ENCODE data around the gene SAP30L. TPM values are rescaled to one million over a fixed set of nuclear protein-coding genes. Genes with fewer than 3 reads are reported as not detected.

Gene SAP30L
- total RNA-seq, 3 donors from 2014 or later (not counting 1 experiment from before 2014, with no cell fraction given) = 37.0 to 48.4 (median 47.6) TPM

- Mint-ChIP-seq H3K4me3 (no peak overlapping the region), H3K9me3 (no peaks in the 10 kb centered on the region), H3K4me1 (peaks cover 0 to 8% of the 10 kb centered on the region in 2 donors), H3K27ac (no peak overlapping the region), H3K36me3 (no peaks in the 10 kb centered on the region), H3K27me3 (ENCODE audit: low read depth in 2 of 2) (peaks cover 68 to 90% of the 10 kb centered on the region in 2 donors)
- Histone ChIP-seq H3K27me3 (ENCODE audit: control insufficient read depth, insufficient read depth, low read length) (peaks cover 57% of the 10 kb centered on the region), H3K4me3 (ENCODE audit: low read length) (no peak overlapping the region), H3K27ac (ENCODE audit: low read length) (no peak overlapping the region), H3K4me1 (ENCODE audit: control insufficient read depth, insufficient read depth, low read length) (no peaks in the 10 kb centered on the region), H3K9me3 (ENCODE audit: control insufficient read depth, insufficient read depth, low read length) (peaks cover 2% of the 10 kb centered on the region), H3K36me3 (ENCODE audit: control insufficient read depth, insufficient read depth, low read length) (no peaks in the 10 kb centered on the region)
- intact Hi-C loops (cut with micrococcal nuclease) = no loop called here
- ATAC-seq (no peak), DNase-seq (no peak)
- no peak for TF ChIP-seq CTCF (IDR thresholded peaks at IDR 0.05)
- WGBS (ENCODE audit: insufficient coverage) = 37% methylated on average over 2 of the region's 2 CpGs
Observed at GRCh38 chr5:154485096-154485491, 39.3 kb downstream of the SAP30L start.

DNA sequence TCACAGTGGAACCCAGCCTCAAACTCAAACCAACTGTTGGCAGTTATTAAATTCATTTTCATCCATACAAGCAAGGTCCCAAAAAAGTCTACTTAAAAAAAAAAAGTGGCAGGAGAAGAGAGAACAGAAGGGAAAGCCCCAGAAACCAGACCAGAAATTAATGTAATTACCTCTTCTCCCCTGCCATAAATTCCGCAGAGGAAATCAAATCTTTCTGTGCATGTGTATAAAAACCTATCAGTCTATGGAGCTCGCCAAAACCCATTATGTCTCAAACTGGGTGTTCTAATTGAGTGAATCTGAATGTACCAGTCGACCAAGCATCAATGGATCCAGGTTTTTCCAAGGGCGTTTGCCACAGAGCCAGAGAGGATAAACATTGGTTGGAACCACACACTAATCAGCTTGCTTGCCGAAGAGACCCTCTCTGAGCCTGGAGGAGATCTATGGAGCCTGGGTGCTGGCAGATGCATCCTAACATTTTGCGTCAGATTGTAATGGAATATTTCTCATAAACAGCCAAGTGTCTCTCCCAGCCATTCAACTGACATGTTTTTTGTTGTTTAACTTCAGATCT lies 40.1 kb downstream of the SAP30L start:
- intact Hi-C loops (cut with micrococcal nuclease) = no loop called here
- no peaks in the 10 kb centered on the region for H3K36me3 Mint-ChIP-seq
- no peak overlapping the region for H3K4me3 ChIP-seq (ENCODE audit: low read length)

GRCh38 chr5:154486427-154486866 lies 40.6 kb downstream of the SAP30L start:
- no peak overlapping the region for H3K4me3 Mint-ChIP-seq
- 6% methylated on average over 3 of the region's 4 CpGs for WGBS (ENCODE audit: insufficient coverage)
- no peak overlapping the region for H3K27ac Mint-ChIP-seq
- no peaks in the 10 kb centered on the region for H3K36me3 Mint-ChIP-seq
- no peak for TF ChIP-seq CTCF (IDR thresholded peaks at IDR 0.05)
- H3K27me3 Mint-ChIP-seq (ENCODE audit: low read depth in 2 of 2) = peaks cover 65 to 85% of the 10 kb centered on the region in 2 donors
- no peak overlapping the region for H3K27ac ChIP-seq (ENCODE audit: low read length)
- no peak overlapping the region for H3K4me3 ChIP-seq (ENCODE audit: low read length)
- peaks cover 43% of the 10 kb centered on the region for H3K27me3 ChIP-seq (ENCODE audit: control insufficient read depth, insufficient read depth, low read length)
- no peaks in the 10 kb centered on the region for H3K4me1 ChIP-seq (ENCODE audit: control insufficient read depth, insufficient read depth, low read length)
- H3K36me3 ChIP-seq (ENCODE audit: control insufficient read depth, insufficient read depth, low read length) = no peaks in the 10 kb centered on the region
- H3K9me3 ChIP-seq (ENCODE audit: control insufficient read depth, insufficient read depth, low read length) = peaks cover 2% of the 10 kb centered on the region
- H3K4me1 Mint-ChIP-seq = peaks cover 0 to 8% of the 10 kb centered on the region in 2 donors
- H3K9me3 Mint-ChIP-seq = no peaks in the 10 kb centered on the region
- DNase-seq (no peak), ATAC-seq (no peak)
- intact Hi-C loops (cut with micrococcal nuclease) = no loop called here

More for the DNA sequence above, 40.1 kb downstream of the SAP30L start:
- Mint-ChIP-seq H3K9me3 (no peaks in the 10 kb centered on the region), H3K27ac (no peak overlapping the region), H3K4me1 (peaks cover 0 to 8% of the 10 kb centered on the region in 2 donors), H3K27me3 (ENCODE audit: low read depth in 2 of 2) (peaks cover 66 to 89% of the 10 kb centered on the region in 2 donors), H3K4me3 (no peak overlapping the region)
- Histone ChIP-seq H3K27me3 (ENCODE audit: control insufficient read depth, insufficient read depth, low read length) (peaks cover 48% of the 10 kb centered on the region), H3K27ac (ENCODE audit: low read length) (no peak overlapping the region), H3K4me1 (ENCODE audit: control insufficient read depth, insufficient read depth, low read length) (no peaks in the 10 kb centered on the region), H3K9me3 (ENCODE audit: control insufficient read depth, insufficient read depth, low read length) (peaks cover 2% of the 10 kb centered on the region), H3K36me3 (ENCODE audit: control insufficient read depth, insufficient read depth, low read length) (no peaks in the 10 kb centered on the region)
- DNase-seq (no peak), ATAC-seq (no peak)
- 11% methylated on average over 5 of the region's 6 CpGs for WGBS (ENCODE audit: insufficient coverage)
- no peak for TF ChIP-seq CTCF (IDR thresholded peaks at IDR 0.05)

GRCh38 chr5:154487541-154487940 lies 41.7 kb downstream of the SAP30L start:
- TF ChIP-seq CTCF (IDR thresholded peaks at IDR 0.05) = no peak
- H3K4me3 Mint-ChIP-seq = no peak overlapping the region
- Histone ChIP-seq H3K27me3 (ENCODE audit: control insufficient read depth, insufficient read depth, low read length) (peaks cover 33% of the 10 kb centered on the region), H3K9me3 (ENCODE audit: control insufficient read depth, insufficient read depth, low read length) (peaks cover 2% of the 10 kb centered on the region), H3K4me3 (ENCODE audit: low read length) (no peak overlapping the region), H3K4me1 (ENCODE audit: control insufficient read depth, insufficient read depth, low read length) (no peaks in the 10 kb centered on the region), H3K27ac (ENCODE audit: low read length) (no peak overlapping the region), H3K36me3 (ENCODE audit: control insufficient read depth, insufficient read depth, low read length) (no peaks in the 10 kb centered on the region)
- ATAC-seq (no peak), DNase-seq (no peak)
- 34% methylated on average over 2 of the region's 2 CpGs for WGBS (ENCODE audit: insufficient coverage)
- no peaks in the 10 kb centered on the region for H3K9me3 Mint-ChIP-seq
- peaks cover 60 to 74% of the 10 kb centered on the region in 2 donors for H3K27me3 Mint-ChIP-seq (ENCODE audit: low read depth in 2 of 2)
- intact Hi-C loops (cut with micrococcal nuclease) = no loop called here
- no peaks in the 10 kb centered on the region for H3K36me3 Mint-ChIP-seq
- no peak overlapping the region for H3K27ac Mint-ChIP-seq
- H3K4me1 Mint-ChIP-seq = peaks cover 0 to 5% of the 10 kb centered on the region in 2 donors

Data from natural killer cell (primary cell).